AG20443 (cell line): Measurements from ENCODE around the gene BRINP3.
"Not testable (repeated sequence)": the region's sequence is repeated elsewhere in the genome, so short reads cannot be mapped to it uniquely, and the experiment has no call there.

Experiments used
- DNase-seq: peaks from one replicate; pipeline ENCODE4 v3.0.0; 2012; ENCODE audit warnings: low spot score, mixed read lengths

Gene BRINP3

DNA sequence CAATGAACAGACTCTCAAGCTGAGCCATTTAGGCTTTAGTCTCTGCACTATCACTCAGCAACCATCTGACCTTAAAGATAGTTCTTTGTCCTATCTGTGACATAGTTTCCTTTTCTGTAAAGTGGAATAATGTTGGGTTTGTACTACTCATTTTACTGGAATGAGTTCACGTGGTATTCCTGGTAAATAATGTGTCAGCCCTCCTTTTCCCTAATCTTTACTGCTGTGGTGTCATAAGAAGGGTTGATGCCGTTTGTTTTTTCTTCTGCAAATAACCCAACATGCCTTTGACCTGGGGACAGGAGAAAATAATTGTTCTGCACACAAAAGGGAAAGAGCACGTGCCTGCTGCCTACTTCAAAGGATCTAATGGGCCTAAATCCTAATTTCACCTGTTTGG, 297.8 kb downstream of the BRINP3 start:
- no peak for DNase-seq

DNA sequence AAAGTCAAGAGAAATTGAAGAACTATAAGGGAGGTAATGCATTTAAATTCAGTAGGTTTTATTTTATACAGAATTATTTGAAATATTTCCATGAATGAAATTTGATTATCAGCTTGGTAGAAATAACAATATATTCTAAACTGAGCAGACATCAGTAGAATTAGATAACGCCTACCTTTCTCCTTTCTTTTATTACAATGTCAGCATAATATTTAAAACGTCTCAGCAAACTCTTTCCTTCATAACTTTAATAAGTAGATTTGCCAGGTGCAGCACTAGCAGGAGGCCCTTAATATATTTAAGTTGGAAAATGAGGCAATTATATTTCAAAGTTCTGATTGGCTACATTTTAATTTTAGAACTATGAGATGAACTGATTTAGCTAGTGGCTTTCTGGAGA, 298.8 kb downstream of the BRINP3 start:
- no peak for DNase-seq

- no peak for DNase-seq
Observed at GRCh38 chr1:190177555-190177954, 300.1 kb downstream of the BRINP3 start.

DNA sequence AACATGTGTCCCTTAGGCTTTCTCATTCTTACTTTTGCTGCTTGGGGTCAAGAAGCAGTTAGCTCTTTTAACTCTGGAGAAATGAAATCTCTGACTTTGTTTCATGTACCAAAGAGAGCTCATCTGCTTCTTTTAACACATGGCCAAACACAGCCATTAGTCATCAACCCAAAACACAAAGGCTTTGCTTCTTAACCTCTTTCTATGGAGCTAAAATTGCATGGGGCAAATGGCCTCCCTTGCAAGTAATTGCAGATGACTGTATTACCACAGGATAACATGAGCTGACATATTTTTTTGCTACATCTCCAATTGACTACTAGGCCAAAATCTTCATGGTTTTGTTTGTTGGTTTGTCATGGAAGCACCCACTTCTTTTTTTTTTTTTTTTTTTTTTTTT, 300.9 kb downstream of the BRINP3 start:
- DNase-seq = no peak

GRCh38 chr1:190175320-190175719, 302.3 kb downstream of the BRINP3 start:
- no peak for DNase-seq

GRCh38 chr1:190172651-190173430, 304.8 kb downstream of the BRINP3 start:
- no peak for DNase-seq

DNA sequence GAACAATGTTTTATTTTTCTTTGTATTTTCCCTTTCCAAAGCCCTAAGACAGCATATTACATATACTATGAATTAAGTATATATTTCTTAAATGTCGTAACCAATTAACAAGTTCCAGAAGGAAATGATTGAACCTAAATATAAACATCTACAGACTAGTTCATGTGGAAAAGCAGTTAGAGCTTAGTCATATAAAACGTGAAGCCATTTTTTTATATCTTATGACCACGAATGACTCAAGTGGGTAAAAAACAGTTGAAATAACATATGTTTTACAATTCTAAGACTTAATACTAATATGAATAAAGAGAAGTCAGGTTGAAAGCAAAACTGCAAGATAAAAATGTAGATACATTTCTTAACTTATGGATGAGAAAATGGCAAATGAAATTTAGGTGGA, 307.3 kb downstream of the BRINP3 start:
- DNase-seq = no peak

GRCh38 chr1:190169311-190170067, 308.2 kb downstream of the BRINP3 start:
- DNase-seq = no peak

GRCh38 chr1:190168893-190169280, 308.8 kb downstream of the BRINP3 start:
- DNase-seq = no peak

DNA sequence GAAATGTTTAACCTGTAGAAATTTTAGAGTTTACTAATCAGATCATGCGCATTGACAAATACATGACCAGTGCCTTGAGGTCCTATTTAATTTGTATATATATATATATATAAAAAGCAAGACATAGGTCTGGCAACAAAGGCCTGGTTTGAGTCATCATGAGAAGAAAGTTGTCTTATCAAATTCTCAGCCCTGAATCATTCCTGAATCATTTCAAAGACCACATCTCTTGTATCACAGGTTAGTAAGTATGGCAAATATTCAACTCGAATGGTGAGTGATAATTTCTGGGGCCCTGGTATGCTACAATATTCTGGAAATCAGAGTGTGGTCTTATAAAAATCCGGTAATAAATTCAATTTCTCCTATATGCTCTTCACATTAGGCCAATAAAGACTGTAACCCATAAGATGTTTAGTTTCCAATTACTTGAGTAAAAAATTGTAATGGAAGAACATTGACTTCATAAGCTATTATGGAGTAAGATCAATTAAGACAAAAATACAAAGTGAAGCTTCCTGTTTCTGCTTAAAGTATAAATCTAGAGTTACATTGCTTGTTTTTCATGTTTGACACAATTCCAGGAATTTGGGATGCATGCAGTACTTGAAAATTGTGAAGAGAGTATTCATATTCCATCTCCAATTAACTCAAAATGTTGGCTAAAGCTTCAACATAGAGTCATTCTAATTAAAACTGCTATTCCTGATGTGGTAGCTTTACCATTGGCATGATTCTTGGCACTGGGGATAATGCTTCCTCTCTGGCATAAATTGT, 309.4 kb downstream of the BRINP3 start:
- DNase-seq = no peak

GRCh38 chr1:190159146-190159545, 318.5 kb downstream of the BRINP3 start:
- DNase-seq = no peak

- no peak for DNase-seq
Observed at GRCh38 chr1:190154744-190155143, 322.9 kb downstream of the BRINP3 start.

DNA sequence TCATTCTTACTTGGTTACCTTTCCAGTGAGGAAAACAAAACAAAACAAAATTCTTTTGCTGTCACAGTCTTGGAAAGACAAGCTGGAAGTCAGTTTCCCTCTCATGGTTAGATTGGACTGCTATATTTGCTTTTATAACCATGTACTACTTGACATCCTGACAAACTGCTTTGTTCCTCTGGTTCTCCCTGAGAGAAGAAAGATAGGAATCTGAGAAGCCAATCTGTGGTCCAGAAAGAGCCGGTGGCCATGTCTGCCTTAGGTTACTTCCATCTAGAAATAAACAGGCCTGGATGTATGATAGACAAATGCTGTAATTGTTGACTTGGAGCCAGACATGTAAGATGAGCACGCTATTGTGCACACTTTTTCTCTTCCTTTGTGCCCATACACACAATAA, 330.0 kb downstream of the BRINP3 start:
- DNase-seq = no peak

GRCh38 chr1:190144650-190145049, 333.0 kb downstream of the BRINP3 start:
- DNase-seq = no peak

DNA sequence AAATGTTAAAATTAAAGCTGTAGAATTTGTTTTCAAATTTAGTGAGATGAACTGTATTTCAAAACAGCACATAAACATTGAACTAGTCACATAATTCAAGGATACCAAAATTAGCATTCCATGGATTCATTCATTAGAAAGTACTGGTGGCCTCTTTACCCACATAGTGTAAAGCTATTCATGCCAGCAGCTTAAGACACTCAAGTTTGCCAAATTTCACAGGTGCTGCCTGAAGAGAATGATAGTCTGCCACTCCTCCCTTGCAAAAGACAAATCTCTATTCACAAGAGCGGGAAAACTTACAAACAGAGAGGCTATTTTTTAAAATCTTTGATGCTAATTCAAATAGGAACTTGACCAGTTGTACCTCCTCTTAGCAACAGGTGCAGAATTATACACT, 337.0 kb downstream of the BRINP3 start:
- DNase-seq = no peak

GRCh38 chr1:190138702-190139101, 339.0 kb downstream of the BRINP3 start:
- no peak for DNase-seq

DNA sequence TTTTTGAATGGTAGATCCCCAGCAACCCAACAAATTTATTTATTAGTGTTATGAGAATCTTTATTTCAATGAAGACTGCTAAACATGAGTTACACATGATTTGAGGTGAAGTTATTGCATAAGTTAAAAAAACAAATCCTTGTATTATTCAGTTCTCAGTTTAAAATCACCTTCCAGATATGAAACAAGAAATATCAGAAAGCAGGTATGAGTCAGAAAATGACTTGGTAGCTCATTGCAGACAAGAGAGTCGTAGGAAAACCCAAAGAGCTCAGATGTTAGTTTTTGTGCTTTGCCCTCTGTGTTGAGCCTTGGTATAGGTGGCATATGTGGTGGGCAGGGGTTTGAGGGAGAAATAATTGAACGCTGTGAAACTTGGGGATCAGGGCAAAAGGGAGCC, 339.4 kb downstream of the BRINP3 start:
- DNase-seq = no peak

GRCh38 chr1:190129366-190129765, 348.3 kb downstream of the BRINP3 start:
- DNase-seq = no peak

- DNase-seq = no peak
Observed at GRCh38 chr1:190126728-190127127, 350.9 kb downstream of the BRINP3 start.

- no peak for DNase-seq
Observed at GRCh38 chr1:190124068-190124467, 353.6 kb downstream of the BRINP3 start.

- not testable (repeated sequence) for DNase-seq
Observed at GRCh38 chr1:190120564-190120963, 357.1 kb downstream of the BRINP3 start.

- no peak for DNase-seq
Observed at GRCh38 chr1:190119683-190120082, 358.0 kb downstream of the BRINP3 start.

- DNase-seq = no peak
Observed at GRCh38 chr1:190116921-190117320, 360.7 kb downstream of the BRINP3 start.
